ENCODE measurements around the gene AP5Z1.

GRCh38 chr7:4755045-4755444 lies 20.4 kb upstream of the AP5Z1 start:
- TF ChIP-seq CTCF (IDR thresholded peaks at IDR 0.05) (no peak), POLR2A (IDR thresholded peaks at IDR 0.05) (no peak)

Data from heart left ventricle (tissue), 13 donors.